GM10248 (cell line): ENCODE data around the gene SLC7A8.

ENCODE experiments used
- CTCF ChIA-PET: fragments of 300-600 bp; sonication (Branson Sonifier 250); formaldehyde crosslinking; extraction: SDS; loops from one replicate; lab custom pipeline; 2021; ENCODE audit warnings: antibody characterized with exemption; lab: Yijun Ruan, JAX
- POLR2A ChIA-PET: fragments of 350-650 bp; sonication (Branson Sonifier 250); formaldehyde crosslinking; extraction: SDS; loops from one replicate; lab custom pipeline; 2020; ENCODE audit warnings: antibody characterized with exemption; lab: Yijun Ruan, JAX
- DNase-seq: peaks from one replicate; pipeline ENCODE4 v3.0.0; 2012; ENCODE audit errors: extremely low spot score
- CTCF ChIP-seq: IDR thresholded peaks from 2 replicates; pipeline ENCODE4 v1.5.1; 2012; ENCODE audit warnings: mild to moderate bottlenecking, low read depth; ENCODE audit errors: extremely low read depth, missing control alignments, control extremely low read depth

The SLC7A8 gene

DNA sequence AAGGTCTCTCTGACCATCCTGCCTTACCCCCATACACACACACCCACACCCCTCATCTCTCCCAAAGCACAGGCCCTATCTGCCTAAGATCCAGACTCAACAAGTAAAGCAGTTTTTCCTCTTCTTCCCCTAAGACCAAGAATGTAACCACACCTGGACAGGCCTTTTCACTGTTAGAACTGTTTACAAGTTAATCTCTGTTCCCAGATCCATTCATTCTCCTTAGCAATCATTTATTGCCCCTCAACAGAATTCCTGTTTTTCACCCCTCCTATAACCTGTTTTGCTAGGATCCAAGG lies 76.8 kb downstream of the SLC7A8 start:
- POLR2A ChIA-PET, result no interaction called here
- CTCF ChIA-PET, result interaction anchor here (1.2 to 1.6 kb wide), 2 partner anchors 12 to 14 kb away, joined by 3 to 13 read pairs; partner anchors contain the start of gene ACIN1
- no peak for DNase-seq
- TF ChIP-seq CTCF, result no peak

GRCh38 chr14:23105348-23105824 lies 78.1 kb downstream of the SLC7A8 start:
- ChIA-PET POLR2A (no interaction called here), CTCF (no interaction called here)
- TF ChIP-seq CTCF, result no peak
- DNase-seq, result no peak

DNA sequence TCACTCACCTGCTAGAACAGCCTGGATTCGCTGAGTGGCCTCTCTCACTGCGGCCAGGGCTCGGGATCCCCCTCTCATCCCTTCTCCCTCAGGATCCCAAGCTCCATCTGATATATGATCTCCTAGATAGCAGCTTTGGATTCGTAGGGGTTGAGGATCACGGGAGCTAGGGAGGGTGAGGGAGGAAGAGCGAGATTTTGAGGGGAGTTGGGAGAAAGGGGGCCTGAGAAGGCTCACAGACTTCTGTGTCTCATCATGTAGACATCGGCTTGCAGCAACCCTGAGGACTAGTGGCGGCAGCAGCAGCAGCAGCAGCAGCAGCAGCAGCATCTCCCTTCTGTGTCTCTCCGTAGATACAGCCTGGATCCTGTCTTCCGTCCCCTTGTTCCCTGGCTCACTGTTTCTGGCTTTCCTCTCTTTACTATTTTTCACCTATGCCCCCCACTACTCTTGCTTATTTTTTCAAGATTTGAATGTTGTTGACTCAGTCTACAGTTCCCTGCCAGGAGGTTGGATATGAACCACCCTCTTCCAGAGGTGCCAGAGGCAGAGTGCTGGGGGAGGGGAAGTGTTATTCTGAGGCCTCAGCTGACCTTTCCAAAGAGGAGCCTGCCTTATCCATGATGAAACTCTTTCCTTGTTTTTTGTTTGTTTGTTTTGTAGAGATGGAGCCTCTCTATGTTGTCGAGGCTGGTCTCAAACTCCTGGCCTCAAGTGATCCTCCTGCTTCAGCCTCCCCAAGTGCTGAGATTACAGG lies 78.7 kb downstream of the SLC7A8 start, which contains the start of gene CIROP:
Gene CIROP, minus strand, starts transcription at position 399 of the 757 bp plus-strand sequence. Its CDS starts 69 bp downstream, at position 330.
- CTCF ChIA-PET, result interaction anchor here (1.9 kb wide), 1 partner anchor 120 kb away, joined by 7 read pairs; no protein-coding TSS in a partner anchor
- POLR2A ChIA-PET, result interaction anchor here (0.5 kb wide), 1 partner anchor 72 kb away, joined by 3 read pairs; no protein-coding TSS in a partner anchor
- no peak for DNase-seq
- TF ChIP-seq CTCF, result no peak

- DNase-seq, result no peak
- CTCF ChIA-PET, result interaction anchor here (1.9 kb wide), 1 partner anchor 119 kb away, joined by 7 read pairs; no protein-coding TSS in a partner anchor
- POLR2A ChIA-PET, result interaction anchor here (0.5 kb wide), 1 partner anchor 73 kb away, joined by 3 read pairs; no protein-coding TSS in a partner anchor
- no peak for TF ChIP-seq CTCF
These were observed 79.3 kb downstream of the SLC7A8 start for GRCh38 chr14:23104070-23104590.

DNA sequence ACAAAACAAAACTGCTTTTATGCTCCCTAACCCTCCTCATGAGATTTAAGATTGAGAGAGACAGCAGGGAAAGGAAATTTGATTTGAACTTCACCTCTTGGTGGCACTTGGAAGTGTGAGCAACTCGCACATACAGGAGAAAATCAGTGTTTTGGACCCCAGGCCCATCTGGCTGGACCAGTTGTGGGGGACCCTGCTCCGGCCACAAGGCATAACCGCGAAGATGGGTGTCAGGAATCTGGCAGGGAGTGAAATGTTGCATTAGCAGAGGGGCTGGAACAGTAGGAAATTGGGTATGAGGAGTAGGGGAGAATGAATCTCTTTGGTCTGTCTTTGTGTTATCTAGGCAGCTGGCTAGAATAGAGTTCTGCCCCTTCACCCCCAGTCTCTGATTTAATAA lies 79.9 kb downstream of the SLC7A8 start:
- CTCF ChIA-PET, result interaction anchor here (1.9 kb wide), 1 partner anchor 118 kb away, joined by 7 read pairs; no protein-coding TSS in a partner anchor
- no peak for DNase-seq
- POLR2A ChIA-PET, result no interaction called here
- no peak for TF ChIP-seq CTCF

DNA sequence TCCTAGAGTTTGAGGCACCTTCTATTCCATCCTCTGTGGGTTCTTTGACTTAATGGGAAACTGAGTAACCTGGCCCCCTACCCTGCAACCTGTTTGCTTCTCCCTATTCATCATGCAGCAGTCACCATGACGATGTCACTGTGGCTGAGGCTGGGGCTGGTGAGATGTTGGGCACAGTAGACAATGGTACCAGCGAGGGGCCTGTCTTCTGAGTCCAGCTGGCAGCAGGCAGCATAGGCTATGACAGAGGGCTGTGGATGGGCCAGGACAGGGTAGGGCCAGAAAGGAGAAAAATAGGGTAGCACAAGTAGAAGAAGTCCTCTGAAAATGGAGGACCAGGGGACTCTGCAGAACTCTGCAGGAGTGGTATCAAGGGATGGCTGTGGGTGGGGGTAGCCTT lies 80.7 kb downstream of the SLC7A8 start:
- CTCF ChIA-PET, result interaction anchor here (0.9 to 4.5 kb wide), 4 partner anchors 18 to 118 kb away, joined by 4 to 27 read pairs (median 6); no protein-coding TSS in a partner anchor
- POLR2A ChIA-PET, result no interaction called here
- TF ChIP-seq CTCF, result no peak
- no peak for DNase-seq
